IPS-18a (cell line): ENCODE measurements around the gene ARSH.
"Not testable (repeated sequence)": the region's sequence is repeated elsewhere in the genome, so short reads cannot be mapped to it uniquely, and the experiment has no call there.

Experiments used
- H3K27ac ChIP-seq: one replicate; pipeline ENCODE4 v1.5.1; 2013; ENCODE audit warnings: low read length
- H3K27me3 ChIP-seq: one replicate; pipeline ENCODE4 v1.6.1; 2013; ENCODE audit warnings: mild to moderate bottlenecking, low read length; ENCODE audit not compliant: control insufficient read depth, insufficient read depth
- H3K36me3 ChIP-seq: one replicate; pipeline ENCODE4 v1.6.1; 2013; ENCODE audit warnings: low read depth, low read length; ENCODE audit not compliant: control insufficient read depth
- H3K4me1 ChIP-seq: one replicate; pipeline ENCODE4 v1.6.1; 2013; ENCODE audit warnings: low read depth, low read length; ENCODE audit not compliant: control insufficient read depth
- H3K4me3 ChIP-seq: one replicate; pipeline ENCODE4 v1.5.1; 2013; ENCODE audit warnings: low read length
- H3K9ac ChIP-seq: one replicate; pipeline ENCODE4 v1.6.1; 2013; ENCODE audit warnings: mild to moderate bottlenecking, low read length, moderate library complexity
- H3K9me3 ChIP-seq: one replicate; pipeline ENCODE4 v1.6.1; 2013; ENCODE audit warnings: low read depth, low read length; ENCODE audit not compliant: control insufficient read depth

Gene ARSH

DNA sequence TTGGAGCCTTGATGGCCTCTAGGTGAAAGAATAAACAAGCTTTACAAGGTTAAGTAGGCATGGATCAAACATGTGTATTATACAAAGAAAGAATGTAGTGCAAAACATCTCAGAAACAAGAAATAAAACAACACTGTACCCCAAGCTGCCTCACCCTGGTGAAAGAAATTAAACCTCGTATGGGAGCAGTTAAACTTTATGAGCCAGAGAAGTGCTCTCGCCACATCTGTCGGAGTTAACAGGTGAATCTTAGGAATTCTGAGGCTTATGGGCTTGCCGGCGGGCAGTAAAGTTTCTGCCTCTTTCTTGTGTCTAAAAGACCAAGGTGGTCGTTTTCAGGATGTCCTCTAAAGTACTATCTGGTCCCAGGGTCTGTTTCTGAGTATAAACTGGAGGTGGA, 34.0 kb upstream of the ARSH start:
- no peaks in the 10 kb centered on the region for H3K27me3 ChIP-seq
- H3K4me1 ChIP-seq, result peaks cover 19% of the 10 kb centered on the region
- H3K4me3 ChIP-seq, result no peak overlapping the region
- no peak overlapping the region for H3K27ac ChIP-seq
- no peaks in the 10 kb centered on the region for H3K36me3 ChIP-seq
- no peak overlapping the region for H3K9ac ChIP-seq
- no peaks in the 10 kb centered on the region for H3K9me3 ChIP-seq

DNA sequence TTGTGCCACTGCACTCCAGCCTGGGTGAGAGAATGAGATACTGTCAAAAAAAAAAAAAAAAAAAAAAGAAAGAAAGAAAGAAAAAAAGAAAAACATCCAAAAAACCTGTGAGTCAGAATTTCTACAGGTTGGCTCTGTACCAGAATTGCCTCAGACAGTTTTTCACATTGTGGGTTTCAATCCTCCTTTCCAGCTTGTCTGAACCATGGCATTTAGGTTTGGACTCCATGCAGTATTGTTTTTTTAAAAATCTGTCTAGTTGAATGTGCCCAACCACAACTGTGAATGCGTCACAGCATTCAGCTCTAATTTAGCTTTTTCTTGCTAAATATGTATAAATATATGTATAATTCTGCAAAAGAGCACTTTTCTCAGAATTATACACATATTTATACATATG, 31.4 kb upstream of the ARSH start:
- Histone ChIP-seq H3K4me3 (no peak overlapping the region), H3K27me3 (no peaks in the 10 kb centered on the region), H3K9ac (no peak overlapping the region), H3K9me3 (no peaks in the 10 kb centered on the region), H3K4me1 (peaks cover 3% of the 10 kb centered on the region), H3K36me3 (no peaks in the 10 kb centered on the region), H3K27ac (no peak overlapping the region)

DNA sequence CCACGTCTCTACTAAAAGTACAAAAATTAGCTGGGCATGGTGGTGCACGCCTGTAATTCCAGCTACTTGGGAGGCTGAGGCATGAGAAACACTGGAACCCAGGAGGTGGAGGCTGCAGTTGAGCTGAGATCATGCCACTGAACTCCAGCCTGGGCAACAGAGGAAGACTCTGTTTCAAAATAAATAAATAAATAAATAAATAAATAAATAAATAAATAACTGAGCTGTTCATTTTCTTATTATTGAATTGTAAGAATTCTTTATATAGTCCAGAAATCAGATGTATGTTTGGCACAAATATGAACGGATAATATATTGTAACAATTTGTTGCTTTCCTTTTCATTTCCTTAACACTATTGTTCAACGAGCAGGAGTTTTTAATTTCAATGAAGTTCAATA, 27.7 kb upstream of the ARSH start:
- H3K27ac ChIP-seq, H3K9ac ChIP-seq, H3K36me3 ChIP-seq, H3K4me3 ChIP-seq, H3K4me1 ChIP-seq, H3K27me3 ChIP-seq, H3K9me3 ChIP-seq: not testable (repeated sequence)

DNA sequence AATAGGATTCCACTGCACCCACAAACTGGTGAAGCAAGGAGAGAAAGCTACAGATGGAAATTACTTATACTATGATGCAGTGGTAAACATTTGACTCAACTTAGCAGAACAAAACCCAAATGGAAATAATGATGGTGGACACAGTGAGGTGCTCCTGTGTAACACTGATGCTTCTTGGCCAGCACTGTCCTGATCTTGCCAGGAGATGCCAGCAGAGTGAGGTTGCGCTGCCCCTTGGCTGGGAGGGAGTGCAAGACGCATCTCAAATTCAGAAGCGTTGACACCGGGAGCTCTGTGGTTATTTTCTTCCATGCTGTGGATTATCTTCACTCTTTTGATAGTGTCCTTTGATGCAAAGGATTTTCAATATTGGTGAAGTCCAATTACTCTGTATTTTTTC, 22.0 kb upstream of the ARSH start:
- peaks cover 6% of the 10 kb centered on the region for H3K9me3 ChIP-seq
- H3K4me3 ChIP-seq, result no peak overlapping the region
- H3K27me3 ChIP-seq, result no peaks in the 10 kb centered on the region
- H3K9ac ChIP-seq, result no peak overlapping the region
- H3K4me1 ChIP-seq, result no peaks in the 10 kb centered on the region
- H3K36me3 ChIP-seq, result no peaks in the 10 kb centered on the region
- H3K27ac ChIP-seq, result no peak overlapping the region

DNA sequence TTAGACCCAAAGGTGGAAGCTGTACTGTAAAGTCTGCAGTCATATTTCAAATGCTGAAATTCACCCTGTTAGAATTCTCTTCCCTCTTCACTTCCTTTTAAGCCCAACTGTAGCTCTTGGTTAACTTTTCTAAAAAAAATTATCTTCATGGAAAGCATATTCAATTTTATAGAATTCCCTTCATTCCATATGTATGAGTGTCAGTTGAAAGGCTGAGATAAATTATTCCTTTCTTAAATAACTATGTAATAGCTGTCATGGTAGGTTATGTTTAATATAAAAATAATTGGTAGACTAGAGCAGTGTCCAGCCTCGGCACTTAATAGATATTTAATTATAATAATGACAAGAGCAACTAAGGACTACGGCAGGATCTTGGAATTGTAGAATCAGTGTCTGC, 16.8 kb upstream of the ARSH start:
- no peak overlapping the region for H3K27ac ChIP-seq
- no peaks in the 10 kb centered on the region for H3K27me3 ChIP-seq
- no peak overlapping the region for H3K9ac ChIP-seq
- no peaks in the 10 kb centered on the region for H3K4me1 ChIP-seq
- no peak overlapping the region for H3K4me3 ChIP-seq
- H3K9me3 ChIP-seq, result no peaks in the 10 kb centered on the region
- no peaks in the 10 kb centered on the region for H3K36me3 ChIP-seq

DNA sequence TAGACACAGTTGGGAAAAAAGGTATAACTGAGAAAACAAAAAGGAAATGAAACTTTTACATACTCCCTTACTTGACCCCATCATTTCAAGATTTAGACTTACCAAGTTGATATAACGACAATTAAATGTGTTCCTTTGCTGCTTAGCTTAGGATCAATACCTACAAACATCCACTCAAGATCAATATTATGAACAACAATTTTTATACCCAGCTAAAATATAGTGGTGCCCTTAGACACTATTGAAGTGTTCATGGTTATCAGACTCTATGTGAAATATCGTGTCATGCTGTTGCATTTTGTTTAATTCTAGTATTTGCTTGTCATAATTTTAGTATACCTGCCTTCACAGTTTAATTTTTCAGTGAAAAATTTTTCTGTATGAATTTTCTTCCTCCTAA, 4.2 kb downstream of the ARSH start:
- no peaks in the 10 kb centered on the region for H3K27me3 ChIP-seq

DNA sequence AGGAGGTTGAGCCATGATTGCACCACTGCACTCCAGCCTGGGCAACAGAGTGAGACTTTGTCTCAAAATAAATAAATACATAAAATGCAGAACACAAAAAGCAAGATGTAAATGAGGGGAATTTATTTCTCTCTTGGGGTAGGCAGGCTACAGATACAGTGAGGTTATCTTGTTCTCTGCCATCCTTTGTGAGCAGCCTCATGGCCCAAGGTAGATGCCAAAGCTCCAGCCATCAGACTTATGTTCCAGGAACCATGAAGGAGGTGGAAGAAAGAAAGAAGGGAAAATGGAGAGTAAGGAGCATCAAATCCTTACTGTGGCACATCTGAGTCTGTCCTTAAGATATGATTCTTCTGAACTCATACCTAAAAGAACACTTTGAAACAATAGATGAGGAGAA, 11.1 kb downstream of the ARSH start:
- H3K27ac ChIP-seq, result no peak overlapping the region
- no peaks in the 10 kb centered on the region for H3K9me3 ChIP-seq
- H3K4me1 ChIP-seq, result no peaks in the 10 kb centered on the region
- no peak overlapping the region for H3K4me3 ChIP-seq
- H3K27me3 ChIP-seq, result no peaks in the 10 kb centered on the region
- no peak overlapping the region for H3K9ac ChIP-seq
- no peaks in the 10 kb centered on the region for H3K36me3 ChIP-seq

More for the DNA sequence above, 4.2 kb downstream of the ARSH start:
- no peak overlapping the region for H3K9ac ChIP-seq
- no peak overlapping the region for H3K4me3 ChIP-seq
- H3K4me1 ChIP-seq, result no peaks in the 10 kb centered on the region
- H3K27ac ChIP-seq, result no peak overlapping the region
- H3K36me3 ChIP-seq, result no peaks in the 10 kb centered on the region
- H3K9me3 ChIP-seq, result peaks cover 11% of the 10 kb centered on the region

DNA sequence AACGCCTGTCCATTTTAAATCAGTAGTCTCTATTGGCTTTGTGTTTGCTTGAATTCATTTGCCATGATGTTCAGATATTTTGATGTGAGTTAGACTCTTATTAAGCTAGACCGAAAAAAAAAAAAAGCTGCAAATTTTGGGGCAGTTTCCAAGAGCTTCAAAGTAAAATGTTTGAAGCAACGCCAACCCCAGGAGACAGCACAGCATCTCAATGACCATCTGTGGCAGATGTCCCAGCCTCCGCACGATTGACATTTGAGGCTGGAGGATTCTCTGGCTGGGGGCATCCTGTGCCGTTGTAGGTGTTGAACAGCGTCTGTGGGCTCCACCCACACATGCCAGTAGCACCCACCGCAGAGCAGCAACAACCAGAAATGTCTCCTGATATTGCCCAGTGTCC, 17.8 kb downstream of the ARSH start:
- H3K36me3 ChIP-seq, result no peaks in the 10 kb centered on the region
- no peak overlapping the region for H3K27ac ChIP-seq
- H3K4me1 ChIP-seq, result no peaks in the 10 kb centered on the region
- no peak overlapping the region for H3K9ac ChIP-seq
- H3K27me3 ChIP-seq, result no peaks in the 10 kb centered on the region
- H3K4me3 ChIP-seq, result no peak overlapping the region
- H3K9me3 ChIP-seq, result no peaks in the 10 kb centered on the region

DNA sequence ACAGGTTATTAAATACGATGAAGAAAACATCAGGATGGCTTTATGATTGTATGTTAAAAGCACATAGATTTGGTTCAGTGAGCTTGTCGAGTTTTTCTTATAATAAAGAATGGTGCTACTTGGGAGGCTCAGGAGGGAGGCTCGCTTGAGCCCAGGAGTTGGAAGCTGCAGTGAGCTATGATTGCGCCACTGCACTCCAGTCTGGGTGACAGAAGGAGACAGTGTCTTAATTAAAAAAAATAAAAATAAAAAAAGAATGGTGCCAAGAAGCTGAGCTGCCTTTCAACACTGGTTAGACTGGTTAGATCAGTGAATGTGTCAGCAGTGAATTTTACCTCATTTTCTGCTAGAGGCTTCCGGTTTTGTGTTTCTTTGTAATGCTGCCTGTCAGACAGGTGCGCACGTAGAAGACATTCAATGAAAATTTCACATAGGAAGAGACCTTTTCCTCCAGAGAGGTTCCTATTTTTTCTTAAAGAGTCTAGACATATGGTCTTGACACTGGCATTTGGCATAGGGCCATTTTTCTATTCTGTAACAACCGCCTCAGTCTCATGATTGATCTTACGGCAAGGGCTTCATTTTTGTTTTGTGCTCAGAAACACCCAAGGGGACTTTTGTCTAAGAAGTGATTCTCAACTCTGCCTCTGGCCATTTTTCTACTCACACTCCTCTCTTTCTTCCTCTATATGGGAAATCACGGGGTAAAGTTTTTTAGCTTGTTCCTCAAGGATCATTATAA, 19.9 kb downstream of the ARSH start:
- Histone ChIP-seq H3K27me3 (no peaks in the 10 kb centered on the region), H3K9ac (no peak overlapping the region), H3K36me3 (no peaks in the 10 kb centered on the region), H3K4me1 (no peaks in the 10 kb centered on the region), H3K27ac (no peak overlapping the region), H3K4me3 (no peak overlapping the region), H3K9me3 (no peaks in the 10 kb centered on the region)

DNA sequence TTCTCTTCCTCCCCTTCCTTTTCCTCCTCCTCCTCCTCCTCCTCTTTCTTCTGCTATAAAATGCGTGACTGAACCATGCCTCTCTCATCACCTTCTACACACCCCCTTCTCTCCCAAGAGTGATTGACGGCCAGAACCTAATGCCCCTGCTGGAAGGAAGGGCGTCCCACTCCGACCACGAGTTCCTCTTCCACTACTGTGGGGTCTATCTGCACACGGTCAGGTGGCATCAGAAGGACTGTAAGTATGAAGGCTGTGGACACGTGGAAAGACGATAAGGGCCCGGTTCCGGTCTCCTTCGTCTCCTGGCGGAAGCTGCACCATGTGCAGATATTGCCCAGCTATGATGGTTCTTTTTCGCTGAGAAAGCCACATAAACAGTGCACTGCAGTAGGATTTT, 22.8 kb downstream of the ARSH start:
- Histone ChIP-seq H3K4me3 (no peak overlapping the region), H3K27me3 (no peaks in the 10 kb centered on the region), H3K27ac (no peak overlapping the region), H3K4me1 (no peaks in the 10 kb centered on the region), H3K9me3 (no peaks in the 10 kb centered on the region), H3K9ac (no peak overlapping the region), H3K36me3 (no peaks in the 10 kb centered on the region)

DNA sequence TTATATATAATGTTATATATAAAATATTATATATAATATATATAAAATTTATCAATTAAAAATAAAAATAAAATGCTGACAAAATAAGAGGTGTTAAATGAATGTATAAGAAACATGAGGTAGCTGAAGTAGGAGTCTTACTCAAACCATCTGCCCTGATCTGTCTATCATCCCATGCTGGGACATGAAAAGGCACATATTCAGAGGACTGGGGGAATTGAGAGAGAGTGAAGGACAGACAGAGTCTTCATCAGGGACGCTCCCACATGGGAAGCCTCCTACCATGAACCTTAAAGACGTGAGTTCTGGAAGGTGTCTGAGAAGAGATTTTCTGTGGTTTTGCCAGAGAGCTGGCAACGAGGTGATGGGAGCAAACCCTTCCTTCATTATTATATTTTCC, 30.9 kb downstream of the ARSH start:
- H3K9ac ChIP-seq, result no peak overlapping the region
- H3K27me3 ChIP-seq, result no peaks in the 10 kb centered on the region
- H3K4me1 ChIP-seq, result no peaks in the 10 kb centered on the region
- H3K36me3 ChIP-seq, result no peaks in the 10 kb centered on the region
- no peak overlapping the region for H3K4me3 ChIP-seq
- no peak overlapping the region for H3K27ac ChIP-seq
- no peaks in the 10 kb centered on the region for H3K9me3 ChIP-seq

DNA sequence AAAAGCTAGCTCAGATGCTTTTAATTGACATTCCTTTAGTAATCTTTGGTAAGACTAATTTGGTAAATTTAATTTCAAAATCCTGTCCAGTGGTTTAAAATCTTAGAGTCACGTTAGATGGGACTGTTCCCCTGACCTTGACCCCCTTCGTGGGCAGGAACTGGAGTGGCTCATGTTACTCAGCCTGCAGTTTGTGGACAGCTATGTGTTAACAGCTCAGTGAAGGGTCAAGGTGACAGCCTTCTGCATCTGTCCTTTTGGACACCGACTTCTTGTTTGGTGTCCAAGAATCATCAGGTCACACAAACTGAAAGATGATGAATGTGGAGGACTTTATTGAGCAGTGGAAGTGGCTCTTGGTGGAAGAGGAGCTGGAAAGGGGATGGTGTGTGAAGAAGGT, 37.9 kb downstream of the ARSH start:
- H3K4me3 ChIP-seq, result no peak overlapping the region
- no peak overlapping the region for H3K9ac ChIP-seq
- no peaks in the 10 kb centered on the region for H3K36me3 ChIP-seq
- no peaks in the 10 kb centered on the region for H3K27me3 ChIP-seq
- H3K4me1 ChIP-seq, result no peaks in the 10 kb centered on the region
- no peak overlapping the region for H3K27ac ChIP-seq
- no peaks in the 10 kb centered on the region for H3K9me3 ChIP-seq
